Measurements from ENCODE around the gene HHATL. TPM values are rescaled to one million over a fixed set of nuclear protein-coding genes. Genes with fewer than 3 reads are reported as not detected.

Gene HHATL
- total and polyA plus RNA-seq, 2 donors: 1.7 to 3.7 TPM

DNA sequence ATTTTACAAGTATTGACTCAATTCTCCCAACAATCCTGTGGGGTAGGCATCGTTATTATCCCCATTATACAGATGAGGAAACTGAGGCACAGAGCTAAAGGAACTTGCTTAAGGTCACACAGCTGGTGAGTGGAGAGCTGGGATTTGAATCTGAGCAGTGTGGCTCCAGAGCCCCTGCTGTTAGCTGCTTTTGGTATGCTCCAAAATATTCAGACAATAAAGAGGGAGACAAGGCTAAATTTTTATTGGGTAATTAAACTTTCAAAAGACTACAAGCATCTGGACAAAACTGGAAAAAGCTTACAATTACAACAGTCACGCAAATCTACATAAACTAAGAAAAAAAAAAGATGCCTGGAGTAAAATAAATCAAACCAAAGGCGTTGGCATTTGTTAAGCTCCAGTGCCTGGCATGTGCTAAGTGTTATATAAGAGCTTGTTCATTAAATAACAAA lies 42.7 kb upstream of the HHATL start:
- no peaks in the 10 kb centered on the region for H3K27me3 ChIP-seq (ENCODE audit: control insufficient read depth in 2 of 2, insufficient read depth in 1 of 2, low read length in 1 of 2)
- DNase-seq (ENCODE audit: low read depth in 6 of 9, low spot score in 9 of 9): no peak
- H3K36me3 ChIP-seq (ENCODE audit: control insufficient read depth in 2 of 2, insufficient read depth in 2 of 2, low read length in 1 of 2): no peaks in the 10 kb centered on the region
- no peaks in the 10 kb centered on the region for H3K9me3 ChIP-seq (ENCODE audit: control insufficient read depth in 2 of 2, insufficient read depth in 1 of 2, low read length in 1 of 2)
- no peak overlapping the region for H3K4me3 ChIP-seq (ENCODE audit: low read length in 2 of 2)
- H3K4me1 ChIP-seq (ENCODE audit: control insufficient read depth in 2 of 2, insufficient read depth in 2 of 2, low read length in 2 of 2): peaks cover 0 to 5% of the 10 kb centered on the region in 2 donors
- no peak overlapping the region for H3K27ac ChIP-seq (ENCODE audit: low read depth in 1 of 2, low read length in 1 of 2)
- WGBS: 95% methylated on average over 3 of the region's 3 CpGs

DNA sequence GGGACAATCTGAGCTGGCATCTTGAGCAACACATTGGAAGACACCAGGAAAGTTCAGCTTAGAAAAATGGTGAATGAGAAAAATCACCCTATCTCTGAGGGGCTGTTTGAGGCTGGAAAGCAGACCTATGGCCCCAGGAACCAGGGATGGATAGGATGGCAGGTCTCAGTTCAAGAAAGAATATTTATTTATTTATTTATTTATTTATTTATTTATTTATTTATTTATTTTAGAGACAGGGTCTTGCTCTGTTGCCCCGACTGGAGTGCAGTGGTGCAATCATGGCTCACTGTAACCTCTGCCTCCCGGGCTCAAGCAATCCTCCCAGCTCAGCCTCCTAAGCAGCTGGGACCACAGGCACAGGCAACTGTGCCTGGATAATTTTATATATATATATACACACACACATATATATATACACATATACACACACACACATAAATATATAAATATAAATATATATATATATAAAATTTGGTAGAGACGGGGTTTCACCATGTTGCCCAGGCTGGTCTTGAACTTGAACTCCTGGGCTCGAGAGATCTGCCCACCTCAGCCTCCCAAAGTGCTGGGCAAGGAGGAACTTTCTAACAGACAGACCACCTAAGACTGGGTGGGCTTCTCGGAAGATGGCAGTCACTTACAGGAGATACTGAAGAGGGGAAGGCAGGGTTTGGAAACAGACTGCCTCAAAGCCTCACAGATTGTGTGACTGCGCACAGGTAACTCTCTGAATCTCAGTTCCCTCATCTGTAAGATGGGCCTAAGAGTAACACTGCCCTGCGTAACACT lies 40.8 kb upstream of the HHATL start:
- DNase-seq (ENCODE audit: low read depth in 6 of 9, low spot score in 9 of 9): no peak
- Histone ChIP-seq H3K9me3 (ENCODE audit: control insufficient read depth in 2 of 2, insufficient read depth in 1 of 2, low read length in 1 of 2) (no peaks in the 10 kb centered on the region), H3K4me3 (ENCODE audit: low read length in 2 of 2) (no peak overlapping the region), H3K27ac (ENCODE audit: low read depth in 1 of 2, low read length in 1 of 2) (no peak overlapping the region), H3K27me3 (ENCODE audit: control insufficient read depth in 2 of 2, insufficient read depth in 1 of 2, low read length in 1 of 2) (no peaks in the 10 kb centered on the region), H3K4me1 (ENCODE audit: control insufficient read depth in 2 of 2, insufficient read depth in 2 of 2, low read length in 2 of 2) (peaks cover 0 to 5% of the 10 kb centered on the region in 2 donors), H3K36me3 (ENCODE audit: control insufficient read depth in 2 of 2, insufficient read depth in 2 of 2, low read length in 1 of 2) (no peaks in the 10 kb centered on the region)
- 98% methylated on average over 7 of the region's 7 CpGs for WGBS

DNA sequence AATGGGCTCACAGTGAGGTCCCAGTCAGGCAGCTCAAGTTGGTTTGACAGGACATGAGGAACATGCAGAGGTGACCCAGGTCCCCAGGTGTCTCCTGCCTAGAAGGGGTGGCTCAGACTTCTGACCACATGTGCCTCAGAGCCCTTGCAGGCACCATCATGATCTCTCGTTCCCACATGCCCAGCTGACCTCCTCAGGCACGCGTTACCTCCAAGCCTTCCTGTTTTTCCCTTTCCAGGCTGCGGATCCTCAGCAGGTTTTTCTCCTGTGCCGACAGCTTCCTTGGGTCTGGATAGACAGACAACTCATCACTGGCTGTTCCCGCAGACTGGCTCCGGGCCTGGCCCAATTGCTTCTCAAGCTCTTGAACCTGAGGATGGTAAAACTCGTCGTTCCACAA lies 40.1 kb upstream of the HHATL start:
- H3K27me3 ChIP-seq (ENCODE audit: control insufficient read depth in 2 of 2, insufficient read depth in 1 of 2, low read length in 1 of 2): no peaks in the 10 kb centered on the region
- H3K9me3 ChIP-seq (ENCODE audit: control insufficient read depth in 2 of 2, insufficient read depth in 1 of 2, low read length in 1 of 2): no peaks in the 10 kb centered on the region
- no peaks in the 10 kb centered on the region for H3K36me3 ChIP-seq (ENCODE audit: control insufficient read depth in 2 of 2, insufficient read depth in 2 of 2, low read length in 1 of 2)
- WGBS: 95% methylated on average over 9 of the region's 9 CpGs
- no peak overlapping the region for H3K27ac ChIP-seq (ENCODE audit: low read depth in 1 of 2, low read length in 1 of 2)
- no peak overlapping the region for H3K4me3 ChIP-seq (ENCODE audit: low read length in 2 of 2)
- DNase-seq (ENCODE audit: low read depth in 6 of 9, low spot score in 9 of 9): no peak
- peaks cover 0 to 5% of the 10 kb centered on the region in 2 donors for H3K4me1 ChIP-seq (ENCODE audit: control insufficient read depth in 2 of 2, insufficient read depth in 2 of 2, low read length in 2 of 2)

DNA sequence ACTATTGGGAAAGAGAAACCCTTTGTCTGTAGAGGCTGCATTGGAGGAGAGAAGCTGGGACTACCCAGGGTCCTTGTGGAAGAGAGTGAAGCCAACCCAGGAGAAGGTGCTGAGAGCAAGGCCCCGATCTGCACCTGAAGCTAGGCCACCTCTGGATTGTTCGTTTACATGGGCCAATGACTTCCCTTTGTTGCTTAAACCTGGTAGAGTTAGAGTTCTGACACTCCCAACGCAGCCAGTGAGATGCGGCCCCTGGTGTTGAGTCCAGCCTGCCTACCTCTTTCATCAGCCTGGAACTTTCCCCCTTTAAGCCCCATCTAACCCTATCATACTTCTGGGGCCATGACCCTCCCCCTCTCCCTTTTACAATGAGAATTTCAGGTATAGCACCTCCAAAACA lies 39.7 kb upstream of the HHATL start:
- Histone ChIP-seq H3K27ac (ENCODE audit: low read depth in 1 of 2, low read length in 1 of 2) (no peak overlapping the region), H3K4me1 (ENCODE audit: control insufficient read depth in 2 of 2, insufficient read depth in 2 of 2, low read length in 2 of 2) (peaks cover 0 to 5% of the 10 kb centered on the region in 2 donors), H3K27me3 (ENCODE audit: control insufficient read depth in 2 of 2, insufficient read depth in 1 of 2, low read length in 1 of 2) (no peaks in the 10 kb centered on the region), H3K9me3 (ENCODE audit: control insufficient read depth in 2 of 2, insufficient read depth in 1 of 2, low read length in 1 of 2) (no peaks in the 10 kb centered on the region), H3K36me3 (ENCODE audit: control insufficient read depth in 2 of 2, insufficient read depth in 2 of 2, low read length in 1 of 2) (no peaks in the 10 kb centered on the region), H3K4me3 (ENCODE audit: low read length in 2 of 2) (no peak overlapping the region)
- DNase-seq (ENCODE audit: low read depth in 6 of 9, low spot score in 9 of 9): no peak
- WGBS: 95% methylated on average over 4 of the region's 4 CpGs

DNA sequence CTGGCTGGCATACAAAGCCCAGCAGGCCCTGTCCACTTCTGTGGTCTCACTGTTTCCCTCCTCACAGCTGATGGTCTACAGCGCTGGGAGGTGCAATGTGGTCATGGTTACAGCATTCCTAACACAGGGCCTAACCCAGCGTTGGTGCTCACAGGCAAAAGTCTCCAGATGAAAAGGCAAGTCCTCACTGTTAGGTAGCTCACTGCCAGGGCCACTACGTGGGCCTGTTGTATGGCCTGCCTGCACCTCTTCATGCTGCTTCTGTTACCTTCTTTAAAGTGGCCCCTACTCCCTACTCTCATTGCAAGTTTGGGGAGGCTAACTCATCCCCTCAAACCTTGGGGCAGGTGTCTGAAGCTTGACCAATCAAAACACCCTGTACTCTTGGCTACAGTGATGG lies 39.2 kb upstream of the HHATL start:
- no peak for DNase-seq (ENCODE audit: low read depth in 6 of 9, low spot score in 9 of 9)
- H3K9me3 ChIP-seq (ENCODE audit: control insufficient read depth in 2 of 2, insufficient read depth in 1 of 2, low read length in 1 of 2): no peaks in the 10 kb centered on the region
- 95% methylated on average over 3 of the region's 3 CpGs for WGBS
- H3K27me3 ChIP-seq (ENCODE audit: control insufficient read depth in 2 of 2, insufficient read depth in 1 of 2, low read length in 1 of 2): no peaks in the 10 kb centered on the region
- H3K27ac ChIP-seq (ENCODE audit: low read depth in 1 of 2, low read length in 1 of 2): no peak overlapping the region
- no peak overlapping the region for H3K4me3 ChIP-seq (ENCODE audit: low read length in 2 of 2)
- H3K36me3 ChIP-seq (ENCODE audit: control insufficient read depth in 2 of 2, insufficient read depth in 2 of 2, low read length in 1 of 2): no peaks in the 10 kb centered on the region
- H3K4me1 ChIP-seq (ENCODE audit: control insufficient read depth in 2 of 2, insufficient read depth in 2 of 2, low read length in 2 of 2): no peaks in the 10 kb centered on the region

DNA sequence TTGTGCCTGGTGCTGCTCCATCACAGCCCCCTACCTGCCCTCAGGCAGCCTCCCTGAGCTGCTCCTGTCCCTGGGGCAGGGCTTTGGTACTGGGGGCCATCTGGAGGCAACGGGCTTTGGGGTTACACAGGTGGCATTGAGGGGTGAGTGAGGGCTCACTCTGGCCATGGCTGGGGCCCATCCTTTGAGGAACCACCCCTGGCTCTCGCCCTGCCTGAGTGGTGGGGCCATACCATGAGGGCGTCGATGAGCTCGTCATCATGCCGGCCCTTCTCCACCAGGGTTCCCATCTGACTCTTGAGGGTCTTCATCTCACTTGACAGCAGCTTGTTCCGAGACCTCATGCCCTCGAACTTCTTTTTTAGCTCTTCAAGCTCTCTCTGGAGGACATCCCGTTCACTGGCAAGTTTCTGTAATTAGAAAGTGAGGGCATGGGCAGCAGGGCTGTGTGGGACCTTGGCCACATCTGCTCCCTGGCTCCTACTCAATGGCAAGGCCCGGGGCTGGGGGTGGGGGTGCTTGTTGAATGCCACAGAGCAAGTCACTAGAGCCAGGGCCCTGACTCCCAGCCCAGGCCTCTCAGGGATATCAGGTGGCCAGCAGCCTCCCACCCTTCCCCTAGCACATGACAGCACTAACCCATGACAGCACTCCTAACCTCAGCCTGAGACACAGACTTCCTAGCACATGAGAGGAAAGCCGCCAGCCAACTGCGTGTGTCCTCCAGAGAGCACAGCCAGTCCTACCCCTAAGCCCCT lies 37.0 kb upstream of the HHATL start:
- H3K27me3 ChIP-seq (ENCODE audit: control insufficient read depth in 2 of 2, insufficient read depth in 1 of 2, low read length in 1 of 2): no peaks in the 10 kb centered on the region
- DNase-seq (ENCODE audit: low read depth in 6 of 9, low spot score in 9 of 9): no peak
- 94% methylated on average over 12 of the region's 12 CpGs for WGBS
- H3K4me1 ChIP-seq (ENCODE audit: control insufficient read depth in 2 of 2, insufficient read depth in 2 of 2, low read length in 2 of 2): no peaks in the 10 kb centered on the region
- H3K36me3 ChIP-seq (ENCODE audit: control insufficient read depth in 2 of 2, insufficient read depth in 2 of 2, low read length in 1 of 2): no peaks in the 10 kb centered on the region
- H3K27ac ChIP-seq (ENCODE audit: low read depth in 1 of 2, low read length in 1 of 2): no peak overlapping the region
- H3K4me3 ChIP-seq (ENCODE audit: low read length in 2 of 2): no peak overlapping the region
- no peaks in the 10 kb centered on the region for H3K9me3 ChIP-seq (ENCODE audit: control insufficient read depth in 2 of 2, insufficient read depth in 1 of 2, low read length in 1 of 2)

DNA sequence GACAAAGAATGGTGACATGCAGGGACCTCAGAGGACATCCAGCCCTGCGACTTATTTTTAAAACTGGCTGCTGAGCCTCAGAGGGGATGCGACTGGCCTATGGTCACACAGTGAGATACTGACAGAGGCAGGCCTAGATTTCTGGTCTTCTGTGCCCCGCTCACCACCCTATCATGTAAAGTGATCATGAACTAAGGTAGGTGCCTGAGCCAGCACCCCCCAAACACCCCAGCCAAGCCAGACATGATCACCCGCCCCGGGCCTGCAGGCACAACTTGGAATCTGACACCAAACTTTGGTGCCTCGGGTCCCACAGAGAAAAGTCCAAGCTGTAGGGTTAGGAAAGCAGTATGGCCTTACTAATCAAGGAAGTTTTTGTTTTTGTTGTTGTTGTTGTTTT lies 33.9 kb upstream of the HHATL start:
- no peaks in the 10 kb centered on the region for H3K36me3 ChIP-seq (ENCODE audit: control insufficient read depth in 2 of 2, insufficient read depth in 2 of 2, low read length in 1 of 2)
- no peak overlapping the region for H3K27ac ChIP-seq (ENCODE audit: low read depth in 1 of 2, low read length in 1 of 2)
- no peak overlapping the region for H3K4me3 ChIP-seq (ENCODE audit: low read length in 2 of 2)
- no peak for DNase-seq (ENCODE audit: low read depth in 6 of 9, low spot score in 9 of 9)
- H3K27me3 ChIP-seq (ENCODE audit: control insufficient read depth in 2 of 2, insufficient read depth in 1 of 2, low read length in 1 of 2): no peaks in the 10 kb centered on the region
- H3K4me1 ChIP-seq (ENCODE audit: control insufficient read depth in 2 of 2, insufficient read depth in 2 of 2, low read length in 2 of 2): no peaks in the 10 kb centered on the region
- 96% methylated on average over 6 of the region's 6 CpGs for WGBS
- H3K9me3 ChIP-seq (ENCODE audit: control insufficient read depth in 2 of 2, insufficient read depth in 1 of 2, low read length in 1 of 2): no peaks in the 10 kb centered on the region

DNA sequence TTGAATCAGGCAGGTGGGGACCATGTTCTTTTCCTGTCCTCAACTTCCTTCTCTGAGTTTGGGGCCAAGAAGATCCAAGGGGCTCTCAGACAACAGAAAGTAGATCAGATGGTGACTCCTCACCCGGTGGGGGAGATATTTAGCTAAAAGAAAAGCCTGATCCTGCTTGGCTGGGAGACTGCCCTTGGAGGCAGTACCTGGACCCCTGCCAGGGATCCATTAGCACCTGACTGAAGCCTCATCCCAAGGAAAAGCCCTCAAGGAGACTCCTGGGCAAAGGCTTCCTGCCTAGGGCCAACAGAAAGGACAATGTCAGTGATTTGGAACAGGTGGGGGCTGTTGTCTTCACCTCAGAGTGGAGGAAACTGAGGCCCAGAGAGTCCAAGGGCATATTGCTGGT lies 33.5 kb upstream of the HHATL start:
- H3K27ac ChIP-seq (ENCODE audit: low read depth in 1 of 2, low read length in 1 of 2): no peak overlapping the region
- 77% methylated on average over 1 of the region's 1 CpG for WGBS
- DNase-seq (ENCODE audit: low read depth in 6 of 9, low spot score in 9 of 9): no peak
- no peaks in the 10 kb centered on the region for H3K9me3 ChIP-seq (ENCODE audit: control insufficient read depth in 2 of 2, insufficient read depth in 1 of 2, low read length in 1 of 2)
- H3K4me3 ChIP-seq (ENCODE audit: low read length in 2 of 2): no peak overlapping the region
- H3K36me3 ChIP-seq (ENCODE audit: control insufficient read depth in 2 of 2, insufficient read depth in 2 of 2, low read length in 1 of 2): no peaks in the 10 kb centered on the region
- no peaks in the 10 kb centered on the region for H3K4me1 ChIP-seq (ENCODE audit: control insufficient read depth in 2 of 2, insufficient read depth in 2 of 2, low read length in 2 of 2)
- H3K27me3 ChIP-seq (ENCODE audit: control insufficient read depth in 2 of 2, insufficient read depth in 1 of 2, low read length in 1 of 2): no peaks in the 10 kb centered on the region

DNA sequence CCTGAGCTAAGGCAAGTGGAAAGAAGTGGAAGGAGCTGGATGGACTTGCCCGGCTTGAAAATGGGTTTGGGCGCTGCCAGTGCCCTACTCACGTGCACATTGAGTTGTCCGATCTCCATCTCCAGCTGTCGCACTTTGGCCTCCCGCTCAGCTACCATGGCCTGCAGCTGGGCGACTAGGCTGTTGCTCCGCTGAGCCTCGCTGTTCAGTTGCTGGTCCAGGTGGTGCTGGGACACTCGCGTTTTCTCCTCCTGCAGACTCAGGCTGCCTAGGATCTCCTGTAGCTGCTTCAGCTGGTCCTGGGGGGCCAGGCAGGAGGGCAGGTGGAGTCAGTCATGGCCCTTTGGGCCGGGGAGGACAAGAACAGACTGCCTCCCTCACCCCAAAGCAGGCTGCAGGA lies 33.0 kb upstream of the HHATL start:
- Histone ChIP-seq H3K4me3 (ENCODE audit: low read length in 2 of 2) (no peak overlapping the region), H3K9me3 (ENCODE audit: control insufficient read depth in 2 of 2, insufficient read depth in 1 of 2, low read length in 1 of 2) (no peaks in the 10 kb centered on the region), H3K27me3 (ENCODE audit: control insufficient read depth in 2 of 2, insufficient read depth in 1 of 2, low read length in 1 of 2) (no peaks in the 10 kb centered on the region), H3K4me1 (ENCODE audit: control insufficient read depth in 2 of 2, insufficient read depth in 2 of 2, low read length in 2 of 2) (no peaks in the 10 kb centered on the region), H3K36me3 (ENCODE audit: control insufficient read depth in 2 of 2, insufficient read depth in 2 of 2, low read length in 1 of 2) (no peaks in the 10 kb centered on the region), H3K27ac (ENCODE audit: low read depth in 1 of 2, low read length in 1 of 2) (no peak overlapping the region)
- 97% methylated on average over 12 of the region's 12 CpGs for WGBS
- DNase-seq (ENCODE audit: low read depth in 6 of 9, low spot score in 9 of 9): no peak

Data from thymus (tissue), 11 donors.